K562 (cell line): ENCODE results near the gene SPOCD1. TPM values are rescaled to one million over a fixed set of nuclear protein-coding genes. Genes with fewer than 3 reads are reported as not detected.

Source experiments
- BHLHE40 ChIP-seq: IDR thresholded peaks from 2 replicates; pipeline ENCODE4 v1.6.1; 2011; ENCODE audit warnings: low read length, improper control_type of control experiment
- E2F3 ChIP-seq: fragments of 250-450 bp; sonication (Bioruptor Pico); IDR thresholded peaks from 2 replicates; pipeline ENCODE4 v1.4.0; 2020; ENCODE audit warnings: mild to moderate bottlenecking
- EHMT2 ChIP-seq: fragments of 450-650 bp; IDR thresholded peaks from 2 replicates; pipeline ENCODE4 v1.6.1; 2018; ENCODE audit warnings: antibody characterized with exemption
- FOXA1 ChIP-seq: fragments of 450-650 bp; IDR thresholded peaks from 2 replicates; pipeline ENCODE4 v1.6.1; 2016; ENCODE audit warnings: mild to moderate bottlenecking, borderline replicate concordance
- FOXP4 ChIP-seq: sonication (generic); formaldehyde crosslinking; IDR thresholded peaks from 2 replicates; pipeline ENCODE4 v1.8.0; 2022; ENCODE audit warnings: mild to moderate bottlenecking, missing genetic modification reagents, borderline replicate concordance
- HDAC3 ChIP-seq: fragments of 450-650 bp; IDR thresholded peaks from 2 replicates; pipeline ENCODE4 v1.6.1; 2018; ENCODE audit warnings: borderline replicate concordance, mild to moderate bottlenecking, moderate library complexity; ENCODE audit not compliant: partially characterized antibody
- HNRNPK ChIP-seq: fragments of 200-400 bp; formaldehyde crosslinking; IDR thresholded peaks from one replicate; pipeline ENCODE4 v1.6.1; 2018; ENCODE audit warnings: mild to moderate bottlenecking, low read depth, low read length; ENCODE audit not compliant: poor library complexity, severe bottlenecking
- NFIX ChIP-seq: fragments of 250-450 bp; sonication (Bioruptor Pico); IDR thresholded peaks from 2 replicates; pipeline ENCODE4 v1.4.0; 2020; ENCODE audit warnings: low read depth, mild to moderate bottlenecking, moderate library complexity
- PML ChIP-seq: IDR thresholded peaks from 2 replicates; pipeline ENCODE4 v1.6.1; 2012; ENCODE audit warnings: low read length, inconsistent platforms
- PRDM10 ChIP-seq: fragments of 450-650 bp; IDR thresholded peaks from 2 replicates; pipeline ENCODE4 v1.6.1; 2018; ENCODE audit not compliant: partially characterized antibody
- XRCC3 ChIP-seq: fragments of 450-650 bp; IDR thresholded peaks from 2 replicates; pipeline ENCODE4 v1.6.1; 2017; ENCODE audit warnings: mild to moderate bottlenecking, moderate library complexity
- ZBTB34 ChIP-seq: fragments of 250-450 bp; sonication (Bioruptor Pico); IDR thresholded peaks from 2 replicates; pipeline ENCODE4 v1.8.0; 2021; ENCODE audit warnings: mild to moderate bottlenecking, moderate library complexity
- ZFP36 ChIP-seq: fragments of 150-350 bp; IDR thresholded peaks from 2 replicates; pipeline ENCODE4 v1.6.1; 2018; ENCODE audit warnings: low read length, low read depth; ENCODE audit not compliant: partially characterized antibody
- ZNF354B ChIP-seq: fragments of 250-450 bp; sonication (Bioruptor Pico); IDR thresholded peaks from 2 replicates; pipeline ENCODE4 v1.4.0; 2020
- polyA plus RNA-seq, 8 experiments: library from polyadenylated mRNA; depleted of rRNA in 4 of 8; stranded (reverse) in 5 of 8; unstranded in 3 of 8; fragments of >200 nt; fragmentation: Nextera tagmentation in 2 of 8; fragmentation: Illumina TruSeq in 1 of 8; extraction: Ambion mirVana in 2 of 8; extraction: Trizol in 1 of 8; gene quantifications; 2 replicates each; pipeline versions ENCODE4 v1.2.1 to v1.2.3, GENCODE V29; 2011 to 2014; ENCODE audit warnings: inconsistent platforms in 1 of 8, missing spikeins in 1 of 8
- total RNA-seq, 7 experiments: library from RNA; depleted of rRNA in 6 of 7; stranded (reverse); fragments of >200 nt in 6 of 7; fragmentation: Illumina TruSeq in 2 of 7; extraction: Trizol in 2 of 7; gene quantifications; 2 replicates each; pipeline versions ENCODE4 v1.2.1 to v1.2.3, GENCODE V29; 2011 to 2021; ENCODE audit warnings: low replicate concordance in 1 of 7
- TF ChIP-seq, protein P1 (sequence below): fragments of 250-450 bp; sonication (Bioruptor Pico); IDR thresholded peaks from 2 replicates; pipeline ENCODE4 v1.4.0; 2020
- TF ChIP-seq, protein P2 (sequence below), 2 experiments: IDR thresholded peaks in 1 of 2; conservative IDR thresholded peaks in 1 of 2; 2 replicates each; pipeline ENCODE4 v1.6.1; 2016; ENCODE audit warnings: low read depth in 2 of 2, mild to moderate bottlenecking in 1 of 2, missing compliant biosample characterization in 1 of 2, missing genetic modification characterization in 1 of 2, moderate library complexity in 1 of 2

Gene SPOCD1
- total and polyA plus RNA-seq, 9 of the 15 experiments (the other 6 are each of a cell fraction or from before 2014, with no cell fraction given), result 0.03 to 0.71 (median 0.26) TPM; not detected in 1

- no peak for TF ChIP-seq PRDM10
- TF ChIP-seq EHMT2, result no peak
- TF ChIP-seq BHLHE40, result 0 out of 2 replicates have a peak, but pooled peaks have one; percentile 44
- TF ChIP-seq E2F3, result no peak
- TF ChIP-seq NFIX (CRISPR knock-in tag), result no peak
- TF ChIP-seq, protein P1, sequence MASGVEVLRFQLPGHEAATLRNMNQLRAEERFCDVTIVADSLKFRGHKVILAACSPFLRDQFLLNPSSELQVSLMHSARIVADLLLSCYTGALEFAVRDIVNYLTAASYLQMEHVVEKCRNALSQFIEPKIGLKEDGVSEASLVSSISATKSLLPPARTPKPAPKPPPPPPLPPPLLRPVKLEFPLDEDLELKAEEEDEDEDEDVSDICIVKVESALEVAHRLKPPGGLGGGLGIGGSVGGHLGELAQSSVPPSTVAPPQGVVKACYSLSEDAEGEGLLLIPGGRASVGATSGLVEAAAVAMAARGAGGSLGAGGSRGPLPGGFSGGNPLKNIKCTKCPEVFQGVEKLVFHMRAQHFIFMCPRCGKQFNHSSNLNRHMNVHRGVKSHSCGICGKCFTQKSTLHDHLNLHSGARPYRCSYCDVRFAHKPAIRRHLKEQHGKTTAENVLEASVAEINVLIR (CRISPR knock-in tag), result no peak
- TF ChIP-seq ZNF354B (CRISPR knock-in tag), result no peak
- no peak for TF ChIP-seq XRCC3
- no peak for TF ChIP-seq FOXA1
- no peak for TF ChIP-seq ZBTB34 (CRISPR knock-in tag)
- no peak for TF ChIP-seq HDAC3
- TF ChIP-seq ZFP36, result no peak
- TF ChIP-seq, protein P2, sequence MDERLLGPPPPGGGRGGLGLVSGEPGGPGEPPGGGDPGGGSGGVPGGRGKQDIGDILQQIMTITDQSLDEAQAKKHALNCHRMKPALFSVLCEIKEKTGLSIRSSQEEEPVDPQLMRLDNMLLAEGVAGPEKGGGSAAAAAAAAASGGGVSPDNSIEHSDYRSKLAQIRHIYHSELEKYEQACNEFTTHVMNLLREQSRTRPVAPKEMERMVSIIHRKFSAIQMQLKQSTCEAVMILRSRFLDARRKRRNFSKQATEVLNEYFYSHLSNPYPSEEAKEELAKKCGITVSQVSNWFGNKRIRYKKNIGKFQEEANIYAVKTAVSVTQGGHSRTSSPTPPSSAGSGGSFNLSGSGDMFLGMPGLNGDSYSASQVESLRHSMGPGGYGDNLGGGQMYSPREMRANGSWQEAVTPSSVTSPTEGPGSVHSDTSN (CRISPR knock-in tag; IDR thresholded peaks at IDR 0.05; ENCODE audit: low read depth), result no peak
- TF ChIP-seq, protein P2 (tag; conservative IDR thresholded peaks at IDR 0.05; ENCODE audit: low read depth), result no peak
- no peak for TF ChIP-seq FOXP4 (CRISPR knock-in tag)
- TF ChIP-seq HNRNPK, result no peak
- no peak for TF ChIP-seq PML
Observed at GRCh38 chr1:31789259-31790065, 26.4 kb downstream of the SPOCD1 start (continued).
